Measurements from ENCODE around the gene ITGA3.
A peak's percentile ranks its signal among the peaks of the same experiment; 100 is the strongest.

DNA sequence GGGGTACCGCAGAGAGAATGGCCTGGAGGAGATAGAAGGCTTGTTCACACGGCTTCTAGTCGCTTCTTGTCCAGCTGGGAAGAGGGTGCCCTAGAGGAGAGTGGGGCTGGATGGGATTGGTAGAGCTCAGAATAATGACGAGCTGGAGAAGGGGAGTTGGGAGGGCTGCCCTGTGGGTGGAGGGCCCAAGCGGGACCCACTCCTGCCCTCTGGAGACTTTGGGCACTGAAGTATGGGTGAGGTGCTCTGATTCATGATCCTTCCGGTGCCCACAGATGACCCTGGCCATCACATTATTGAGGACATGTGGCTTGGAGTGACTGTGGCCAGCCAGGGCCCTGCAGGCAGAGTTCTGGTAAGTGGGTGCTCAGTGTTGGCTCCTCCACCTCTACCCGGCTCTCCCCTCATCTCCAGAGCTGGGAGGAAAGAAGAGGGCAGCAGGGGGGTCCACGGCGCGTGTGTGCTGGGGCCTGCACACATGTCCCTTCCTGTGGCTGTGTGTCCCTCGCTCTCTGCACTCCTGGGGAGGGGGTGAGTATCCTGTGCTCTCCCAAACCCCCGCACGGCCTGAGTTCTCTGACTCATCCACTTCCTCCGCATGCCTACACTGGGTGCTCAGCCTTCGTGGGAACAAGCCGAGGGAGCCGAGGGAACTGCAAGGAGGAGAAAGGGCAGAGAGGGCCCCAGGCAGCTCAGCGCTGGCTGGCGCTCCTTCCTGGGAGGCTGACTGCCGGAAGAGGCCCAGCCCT, 8.5 kb downstream of the ITGA3 start:
- TF ChIP-seq, protein P1, sequence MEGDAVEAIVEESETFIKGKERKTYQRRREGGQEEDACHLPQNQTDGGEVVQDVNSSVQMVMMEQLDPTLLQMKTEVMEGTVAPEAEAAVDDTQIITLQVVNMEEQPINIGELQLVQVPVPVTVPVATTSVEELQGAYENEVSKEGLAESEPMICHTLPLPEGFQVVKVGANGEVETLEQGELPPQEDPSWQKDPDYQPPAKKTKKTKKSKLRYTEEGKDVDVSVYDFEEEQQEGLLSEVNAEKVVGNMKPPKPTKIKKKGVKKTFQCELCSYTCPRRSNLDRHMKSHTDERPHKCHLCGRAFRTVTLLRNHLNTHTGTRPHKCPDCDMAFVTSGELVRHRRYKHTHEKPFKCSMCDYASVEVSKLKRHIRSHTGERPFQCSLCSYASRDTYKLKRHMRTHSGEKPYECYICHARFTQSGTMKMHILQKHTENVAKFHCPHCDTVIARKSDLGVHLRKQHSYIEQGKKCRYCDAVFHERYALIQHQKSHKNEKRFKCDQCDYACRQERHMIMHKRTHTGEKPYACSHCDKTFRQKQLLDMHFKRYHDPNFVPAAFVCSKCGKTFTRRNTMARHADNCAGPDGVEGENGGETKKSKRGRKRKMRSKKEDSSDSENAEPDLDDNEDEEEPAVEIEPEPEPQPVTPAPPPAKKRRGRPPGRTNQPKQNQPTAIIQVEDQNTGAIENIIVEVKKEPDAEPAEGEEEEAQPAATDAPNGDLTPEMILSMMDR (IDR thresholded peaks at IDR 0.05 in 8 of 11, conservative IDR thresholded peaks at IDR 0.05 in 3 of 11) = no peak
- TF ChIP-seq POLR2A (IDR thresholded peaks at IDR 0.05) (no peak), POLR2AphosphoS5 (IDR thresholded peaks at IDR 0.05) (peak; percentile 55 to 64 (median 63))

All from spleen (tissue), 7 donors.